H9 (cell line): Measurements from ENCODE around the gene ABCA12. TPM values are rescaled to one million over a fixed set of nuclear protein-coding genes. Genes with fewer than 3 reads are reported as not detected.

Experiments used
- DNase-seq: peaks from one replicate; pipeline ENCODE4 v3.0.0-alpha.2; 2017
- H2AFZ ChIP-seq: one replicate; pipeline ENCODE4 v1.6.1; 2013; ENCODE audit warnings: mild to moderate bottlenecking, low read length, control low read depth, moderate library complexity
- H2AK5ac ChIP-seq: 2 replicates; pipeline ENCODE4 v1.6.1; 2013; ENCODE audit warnings: low read length, control low read depth, mixed read lengths; ENCODE audit not compliant: insufficient read length
- H2BK120ac ChIP-seq: one replicate; pipeline ENCODE4 v1.6.1; 2013; ENCODE audit warnings: low read depth, mild to moderate bottlenecking, low read length, control low read depth, inconsistent platforms; ENCODE audit not compliant: poor library complexity, severe bottlenecking
- H2BK12ac ChIP-seq: 2 replicates; pipeline ENCODE4 v1.6.1; 2013; ENCODE audit warnings: low read length, control low read depth, mixed read lengths, low read depth; ENCODE audit not compliant: insufficient read length
- H2BK15ac ChIP-seq: 2 replicates; pipeline ENCODE4 v1.6.1; 2013; ENCODE audit warnings: low read depth, low read length, control low read depth
- H2BK20ac ChIP-seq: one replicate; pipeline ENCODE4 v1.6.1; 2013; ENCODE audit warnings: low read depth, mild to moderate bottlenecking, low read length, control low read depth, inconsistent platforms; ENCODE audit not compliant: poor library complexity, severe bottlenecking
- H2BK5ac ChIP-seq: 2 replicates; pipeline ENCODE4 v1.6.1; 2013; ENCODE audit warnings: low read length, control low read depth, mixed read lengths; ENCODE audit not compliant: insufficient read length
- H3K14ac ChIP-seq: 2 replicates; pipeline ENCODE4 v1.6.1; 2013; ENCODE audit warnings: low read length, control low read depth; ENCODE audit not compliant: insufficient read depth
- H3K18ac ChIP-seq: 2 replicates; pipeline ENCODE4 v1.6.1; 2013; ENCODE audit warnings: low read depth, mild to moderate bottlenecking, mixed read lengths, low read length, control low read depth; ENCODE audit not compliant: insufficient read length
- H3K23ac ChIP-seq: 2 replicates; pipeline ENCODE4 v1.6.1; 2013; ENCODE audit warnings: low read length, control low read depth, mixed read lengths, low read depth; ENCODE audit not compliant: insufficient read length
- H3K23me2 ChIP-seq: 2 replicates; pipeline ENCODE4 v1.6.1; 2013; ENCODE audit warnings: low read depth, mild to moderate bottlenecking, mixed read lengths, low read length, control low read depth; ENCODE audit not compliant: insufficient read length, poor library complexity, severe bottlenecking
- H3K27ac ChIP-seq: 2 replicates; pipeline ENCODE4 v1.5.1; 2013; ENCODE audit warnings: low read length, control low read depth, mixed read lengths, low read depth; ENCODE audit not compliant: insufficient read length
- H3K27me3 ChIP-seq: 2 replicates; pipeline ENCODE4 v1.6.1; 2013; ENCODE audit warnings: low read length, control low read depth, inconsistent platforms; ENCODE audit not compliant: insufficient read depth
- H3K4ac ChIP-seq: 2 replicates; pipeline ENCODE4 v1.6.1; 2013; ENCODE audit warnings: low read depth, mild to moderate bottlenecking, control low read depth, inconsistent platforms, low read length, moderate library complexity
- H3K4me1 ChIP-seq: 2 replicates; pipeline ENCODE4 v1.6.1; 2013; ENCODE audit warnings: low read length, control low read depth, inconsistent platforms; ENCODE audit not compliant: insufficient read depth
- H3K4me2 ChIP-seq: 2 replicates; pipeline ENCODE4 v1.6.1; 2013; ENCODE audit warnings: low read length, control low read depth, mixed read lengths; ENCODE audit not compliant: insufficient read length, insufficient read depth
- H3K56ac ChIP-seq: 2 replicates; pipeline ENCODE4 v1.6.1; 2013; ENCODE audit warnings: low read depth, mild to moderate bottlenecking, mixed read lengths, low read length, control low read depth; ENCODE audit not compliant: insufficient read length
- H3K79me1 ChIP-seq: 2 replicates; pipeline ENCODE4 v1.6.1; 2013; ENCODE audit warnings: low read depth, mild to moderate bottlenecking, moderate library complexity, low read length, control low read depth, inconsistent platforms; ENCODE audit not compliant: insufficient read depth, poor library complexity, severe bottlenecking
- H3K79me2 ChIP-seq: 2 replicates; pipeline ENCODE4 v1.6.1; 2013; ENCODE audit warnings: low read length, control low read depth, inconsistent platforms; ENCODE audit not compliant: insufficient read depth
- H3K9ac ChIP-seq: 2 replicates; pipeline ENCODE4 v1.6.1; 2013; ENCODE audit warnings: low read length, control low read depth, mixed read lengths; ENCODE audit not compliant: insufficient read length; ENCODE audit errors: extremely low read depth
- H3K9me3 ChIP-seq: one replicate; pipeline ENCODE4 v1.6.1; 2013; ENCODE audit warnings: low read depth, low read length, inconsistent platforms; ENCODE audit not compliant: control insufficient read depth
- H3T11ph ChIP-seq: one replicate; pipeline ENCODE4 v1.6.1; 2013; ENCODE audit warnings: mild to moderate bottlenecking, low read length, control low read depth, inconsistent platforms
- H4K20me1 ChIP-seq: one replicate; pipeline ENCODE4 v1.6.1; 2013; ENCODE audit not compliant: control insufficient read depth, insufficient read length, insufficient read depth
- H4K5ac ChIP-seq: 2 replicates; pipeline ENCODE4 v1.6.1; 2013; ENCODE audit warnings: low read depth, mild to moderate bottlenecking, mixed read lengths, low read length, control low read depth; ENCODE audit not compliant: insufficient read length
- H4K8ac ChIP-seq: replicated peaks from 2 replicates; pipeline ENCODE4 v1.6.1; 2013; ENCODE audit warnings: low read length, control low read depth, mixed read lengths, low read depth; ENCODE audit not compliant: insufficient read length
- H4K91ac ChIP-seq: 2 replicates; pipeline ENCODE4 v1.6.1; 2013; ENCODE audit warnings: low read depth, mild to moderate bottlenecking, moderate library complexity, mixed read lengths, low read length, control low read depth; ENCODE audit not compliant: insufficient read length
- H3K27ac Mint-ChIP-seq, 3 experiments: 2 replicates in 2 of 3; 3 replicates in 1 of 3; pipeline ENCODE4 v1.8.0; 2020 to 2021; ENCODE audit warnings: mixed read lengths in 3 of 3, mild to moderate bottlenecking in 1 of 3, moderate library complexity in 1 of 3
- H3K27me3 Mint-ChIP-seq: 2 replicates; pipeline ENCODE4 v1.8.0; 2021; ENCODE audit warnings: low read depth, mild to moderate bottlenecking, moderate library complexity, mixed read lengths
- H3K36me3 Mint-ChIP-seq, 3 experiments: 2 replicates in 2 of 3; 3 replicates in 1 of 3; pipeline ENCODE4 v1.8.0; 2020 to 2021; ENCODE audit warnings: low read depth in 3 of 3, mixed read lengths in 3 of 3; ENCODE audit not compliant: insufficient read depth in 1 of 3
- H3K4me1 Mint-ChIP-seq, 2 experiments: 2 replicates each; pipeline ENCODE4 v1.8.0; 2020; ENCODE audit warnings: mixed read lengths in 2 of 2
- H3K4me3 Mint-ChIP-seq, 2 experiments: 2 replicates in 1 of 2; 3 replicates in 1 of 2; pipeline ENCODE4 v1.8.0; 2020 to 2021; ENCODE audit warnings: mild to moderate bottlenecking in 2 of 2, mixed read lengths in 2 of 2, moderate library complexity in 1 of 2
- H3K9me3 Mint-ChIP-seq, 2 experiments: 2 replicates in 1 of 2; 3 replicates in 1 of 2; pipeline ENCODE4 v1.8.0; 2020; ENCODE audit warnings: mild to moderate bottlenecking in 2 of 2, mixed read lengths in 2 of 2, moderate library complexity in 1 of 2
- WGBS: extraction: QIAGEN DNeasy Blood & Tissue Kit; methylation state at CpG from one replicate; pipeline ENCODE4 v1.1.7; 2013; ENCODE audit warnings: missing lambda C conversion rate, low lambda C conversion rate, mixed read lengths; ENCODE audit not compliant: insufficient read length; ENCODE audit errors: extremely low coverage; 5-methylcytosine and 5-hydroxymethylcytosine counted together
- total RNA-seq: library from RNA; stranded (reverse); gene quantifications from 2 replicates; pipeline ENCODE4 v1.2.1, GENCODE V29; 2021
- TF ChIP-seq, protein P1 (sequence below): fragments of 200-600 bp; sonication (generic); conservative IDR thresholded peaks from 3 replicates; pipeline ENCODE4 v1.8.0; 2021; ENCODE audit warnings: antibody characterized with exemption, mild to moderate bottlenecking

Gene ABCA12
- total RNA-seq, 1 experiment from 2014 or later: not detected

DNA sequence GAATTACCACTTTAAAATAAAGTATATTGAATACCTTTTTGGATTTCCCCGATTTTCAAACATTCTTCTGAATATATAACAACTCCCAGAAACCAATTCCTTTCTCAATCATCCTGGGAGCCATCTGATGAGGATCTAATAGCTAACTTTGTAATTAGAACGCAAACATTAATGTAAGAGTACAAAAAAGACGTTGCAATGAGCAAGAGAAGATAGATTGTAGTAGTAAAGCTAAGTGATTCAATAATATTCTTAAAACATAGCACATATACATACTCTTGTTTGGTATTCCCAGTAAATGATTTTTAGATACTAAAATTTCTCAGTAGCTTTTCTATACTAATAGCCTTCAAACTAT, 1.1 kb downstream of the ABCA12 start:
- no peak overlapping the region for H2BK12ac ChIP-seq
- no peak overlapping the region for H4K8ac ChIP-seq
- H3K9me3 ChIP-seq: no peaks in the 10 kb centered on the region
- H3K23me2 ChIP-seq: no peaks in the 10 kb centered on the region
- no peaks in the 10 kb centered on the region for H4K20me1 ChIP-seq
- H3K4ac ChIP-seq: no peak overlapping the region
- Mint-ChIP-seq H3K27ac (no peak overlapping the region), H3K9me3 (no peaks in the 10 kb centered on the region), H3K27me3 (no peaks in the 10 kb centered on the region; the same call in 1 of the 2 replicates), H3K4me3 (no peak overlapping the region), H3K4me1 (no peaks in the 10 kb centered on the region; a peak in 1 of 4 replicates), H3K36me3 (no peaks in the 10 kb centered on the region)
- H3K56ac ChIP-seq: no peak overlapping the region
- no peak overlapping the region for H2BK5ac ChIP-seq
- TF ChIP-seq, protein P1, sequence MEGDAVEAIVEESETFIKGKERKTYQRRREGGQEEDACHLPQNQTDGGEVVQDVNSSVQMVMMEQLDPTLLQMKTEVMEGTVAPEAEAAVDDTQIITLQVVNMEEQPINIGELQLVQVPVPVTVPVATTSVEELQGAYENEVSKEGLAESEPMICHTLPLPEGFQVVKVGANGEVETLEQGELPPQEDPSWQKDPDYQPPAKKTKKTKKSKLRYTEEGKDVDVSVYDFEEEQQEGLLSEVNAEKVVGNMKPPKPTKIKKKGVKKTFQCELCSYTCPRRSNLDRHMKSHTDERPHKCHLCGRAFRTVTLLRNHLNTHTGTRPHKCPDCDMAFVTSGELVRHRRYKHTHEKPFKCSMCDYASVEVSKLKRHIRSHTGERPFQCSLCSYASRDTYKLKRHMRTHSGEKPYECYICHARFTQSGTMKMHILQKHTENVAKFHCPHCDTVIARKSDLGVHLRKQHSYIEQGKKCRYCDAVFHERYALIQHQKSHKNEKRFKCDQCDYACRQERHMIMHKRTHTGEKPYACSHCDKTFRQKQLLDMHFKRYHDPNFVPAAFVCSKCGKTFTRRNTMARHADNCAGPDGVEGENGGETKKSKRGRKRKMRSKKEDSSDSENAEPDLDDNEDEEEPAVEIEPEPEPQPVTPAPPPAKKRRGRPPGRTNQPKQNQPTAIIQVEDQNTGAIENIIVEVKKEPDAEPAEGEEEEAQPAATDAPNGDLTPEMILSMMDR: no peak
- no peak overlapping the region for H3K14ac ChIP-seq
- no peaks in the 10 kb centered on the region for H3K27me3 ChIP-seq
- no peak overlapping the region for H2BK20ac ChIP-seq
- no peak for DNase-seq
- no CpG with 5 or more reads among the region's 3 CpGs for WGBS
- no peaks in the 10 kb centered on the region for H3K4me1 ChIP-seq
- H3K27ac ChIP-seq: no peak overlapping the region
- H3K9ac ChIP-seq: no peak overlapping the region
- H3K23ac ChIP-seq: no peak overlapping the region
- H3K18ac ChIP-seq: no peak overlapping the region
- H4K91ac ChIP-seq: no peak overlapping the region
- no peak overlapping the region for H2AFZ ChIP-seq
- H3K4me2 ChIP-seq: no peak overlapping the region
- H2BK15ac ChIP-seq: no peak overlapping the region
- no peaks in the 10 kb centered on the region for H3K79me2 ChIP-seq
- H4K5ac ChIP-seq: no peak overlapping the region
- no peak overlapping the region for H3T11ph ChIP-seq
- H3K79me1 ChIP-seq: no peaks in the 10 kb centered on the region
- no peak overlapping the region for H2AK5ac ChIP-seq
- H2BK120ac ChIP-seq: no peak overlapping the region
